Epithelial cell of proximal tubule (primary cell): ENCODE data around the gene TKT. TPM values are rescaled to one million over a fixed set of nuclear protein-coding genes. Genes with fewer than 3 reads are reported as not detected.

Experiments used
- DNase-seq: peaks from one replicate; pipeline ENCODE4 v3.0.0-alpha.2; 2011; ENCODE audit warnings: low read depth
- H3K4me3 ChIP-seq: 2 replicates; pipeline ENCODE4 v1.5.1; 2011; ENCODE audit warnings: low read depth, mild to moderate bottlenecking, low read length
- CTCF ChIP-seq: conservative IDR thresholded peaks from 2 replicates; pipeline ENCODE4 v1.5.1; 2012; ENCODE audit warnings: low read depth, mild to moderate bottlenecking, low read length
- total RNA-seq: library from RNA; depleted of rRNA; stranded (reverse); fragments of >200 nt; gene quantifications from 2 replicates; pipeline ENCODE4 v1.2.3, GENCODE V29; 2015

TKT gene
- total RNA-seq, 1 donor from 2014 or later: 403 TPM

- DNase-seq: no peak
- TF ChIP-seq CTCF: no peak
Observed at GRCh38 chr3:53225181-53225580, 30.6 kb downstream of the TKT start.

GRCh38 chr3:53224536-53224935, 31.3 kb downstream of the TKT start:
- no peak for DNase-seq

More at GRCh38 chr3:53225181-53225580, 30.6 kb downstream of the TKT start:
- no peak overlapping the region for H3K4me3 ChIP-seq

GRCh38 chr3:53224026-53224425, 31.8 kb downstream of the TKT start:
- H3K4me3 ChIP-seq: no peak overlapping the region
- no peak for DNase-seq
- TF ChIP-seq CTCF: no peak

More at GRCh38 chr3:53224536-53224935, 31.3 kb downstream of the TKT start:
- no peak overlapping the region for H3K4me3 ChIP-seq
- TF ChIP-seq CTCF: no peak

- DNase-seq: no peak
- no peak for TF ChIP-seq CTCF
- H3K4me3 ChIP-seq: no peak overlapping the region
Observed at GRCh38 chr3:53223541-53223966, 32.3 kb downstream of the TKT start.

GRCh38 chr3:53223025-53223424, 32.8 kb downstream of the TKT start:
- no peak for DNase-seq
- TF ChIP-seq CTCF: no peak
- no peak overlapping the region for H3K4me3 ChIP-seq

- no peak for DNase-seq
- no peak overlapping the region for H3K4me3 ChIP-seq
- no peak for TF ChIP-seq CTCF
Observed at GRCh38 chr3:53222183-53222901, 33.5 kb downstream of the TKT start.

GRCh38 chr3:53221827-53222182, 34.0 kb downstream of the TKT start:
- no peak for TF ChIP-seq CTCF

More at GRCh38 chr3:53221827-53222182, 34.0 kb downstream of the TKT start:
- H3K4me3 ChIP-seq: no peak overlapping the region
- DNase-seq: no peak
